Measurements from ENCODE around the gene PRKAR1A.

The PRKAR1A gene

GRCh38 chr17:68573338-68573737 lies 61.1 kb downstream of the PRKAR1A start:
- no peak for TF ChIP-seq CTCF (IDR thresholded peaks at IDR 0.05; ENCODE audit: low read depth, low read length, missing control alignments)
- DNase-seq: no peak
- no peak overlapping the region for H3K4me3 ChIP-seq (ENCODE audit: low read depth, low read length)
- in situ Hi-C loops (cut with HindIII; ENCODE audit: low pct_ligation_motif_present, low sequenced_read_pairs): no loop called here
- no peaks in the 10 kb centered on the region for H3K27me3 ChIP-seq (replicated peaks)
- no peak overlapping the region for H3K27ac ChIP-seq
- no peaks in the 10 kb centered on the region for H3K36me3 ChIP-seq (replicated peaks)

- in situ Hi-C loops (cut with HindIII; ENCODE audit: low pct_ligation_motif_present, low sequenced_read_pairs): no loop called here
- no peak for DNase-seq
- no peak overlapping the region for H3K27ac ChIP-seq
- H3K27me3 ChIP-seq (replicated peaks): no peaks in the 10 kb centered on the region
- H3K36me3 ChIP-seq (replicated peaks): no peaks in the 10 kb centered on the region
- no peak overlapping the region for H3K4me3 ChIP-seq (ENCODE audit: low read depth, low read length)
- TF ChIP-seq CTCF (IDR thresholded peaks at IDR 0.05; ENCODE audit: low read depth, low read length, missing control alignments): no peak
Measured at GRCh38 chr17:68576137-68576536, 63.9 kb downstream of the PRKAR1A start.

- in situ Hi-C loops (cut with HindIII; ENCODE audit: low pct_ligation_motif_present, low sequenced_read_pairs): no loop called here
- Histone ChIP-seq H3K27me3 (replicated peaks) (no peaks in the 10 kb centered on the region), H3K4me3 (ENCODE audit: low read depth, low read length) (no peak overlapping the region), H3K36me3 (replicated peaks) (no peaks in the 10 kb centered on the region), H3K27ac (no peak overlapping the region)
- no peak for DNase-seq
- peak; percentile 29 for TF ChIP-seq CTCF (IDR thresholded peaks at IDR 0.05; ENCODE audit: low read depth, low read length, missing control alignments)
Measured at GRCh38 chr17:68576811-68577496, 64.7 kb downstream of the PRKAR1A start.

- no peaks in the 10 kb centered on the region for H3K27me3 ChIP-seq (replicated peaks)
- no peaks in the 10 kb centered on the region for H3K36me3 ChIP-seq (replicated peaks)
- DNase-seq: no peak
- H3K27ac ChIP-seq: no peak overlapping the region
- H3K4me3 ChIP-seq (ENCODE audit: low read depth, low read length): no peak overlapping the region
- in situ Hi-C loops (cut with HindIII; ENCODE audit: low pct_ligation_motif_present, low sequenced_read_pairs): no loop called here
- TF ChIP-seq CTCF (IDR thresholded peaks at IDR 0.05; ENCODE audit: low read depth, low read length, missing control alignments): no peak
Measured at GRCh38 chr17:68577497-68577821, 65.2 kb downstream of the PRKAR1A start.

GRCh38 chr17:68578236-68578635 lies 66.0 kb downstream of the PRKAR1A start:
- H3K27me3 ChIP-seq (replicated peaks): no peaks in the 10 kb centered on the region
- H3K4me3 ChIP-seq (ENCODE audit: low read depth, low read length): no peak overlapping the region
- TF ChIP-seq CTCF (IDR thresholded peaks at IDR 0.05; ENCODE audit: low read depth, low read length, missing control alignments): no peak
- no peaks in the 10 kb centered on the region for H3K36me3 ChIP-seq (replicated peaks)
- in situ Hi-C loops (cut with HindIII; ENCODE audit: low pct_ligation_motif_present, low sequenced_read_pairs): no loop called here
- no peak for DNase-seq
- H3K27ac ChIP-seq: no peak overlapping the region
